Nephron progenitor cell (in vitro differentiated cells): ENCODE data around the gene PFKP.
"Not testable (repeated sequence)": the region's sequence is repeated elsewhere in the genome, so short reads cannot be mapped to it uniquely, and the experiment has no call there.

Experiments used
- DNase-seq: peaks from one replicate; pipeline ENCODE4 v3.0.0; 2021
- H3K27ac Mint-ChIP-seq: 2 replicates; pipeline ENCODE4 v1.8.0; 2021; ENCODE audit warnings: mild to moderate bottlenecking, moderate library complexity, mixed read lengths
- H3K27me3 Mint-ChIP-seq: 2 replicates; pipeline ENCODE4 v1.8.0; 2021; ENCODE audit warnings: mild to moderate bottlenecking, low read depth, mixed read lengths; ENCODE audit not compliant: poor library complexity
- H3K36me3 Mint-ChIP-seq: 2 replicates; pipeline ENCODE4 v1.8.0; 2021; ENCODE audit warnings: low read depth, mixed read lengths
- H3K4me1 Mint-ChIP-seq: 2 replicates; pipeline ENCODE4 v1.8.0; 2021; ENCODE audit warnings: mixed read lengths
- H3K4me3 Mint-ChIP-seq: 2 replicates; pipeline ENCODE4 v1.8.0; 2021; ENCODE audit warnings: mild to moderate bottlenecking, moderate library complexity, mixed read lengths
- H3K9me3 Mint-ChIP-seq: 2 replicates; pipeline ENCODE4 v1.8.0; 2021; ENCODE audit warnings: mild to moderate bottlenecking, moderate library complexity, mixed read lengths
- TF ChIP-seq, protein P1 (sequence below): fragments of 200-600 bp; sonication (generic); IDR thresholded peaks from 2 replicates; pipeline ENCODE4 v1.5.0; 2021; ENCODE audit warnings: antibody characterized with exemption

Gene PFKP

DNA sequence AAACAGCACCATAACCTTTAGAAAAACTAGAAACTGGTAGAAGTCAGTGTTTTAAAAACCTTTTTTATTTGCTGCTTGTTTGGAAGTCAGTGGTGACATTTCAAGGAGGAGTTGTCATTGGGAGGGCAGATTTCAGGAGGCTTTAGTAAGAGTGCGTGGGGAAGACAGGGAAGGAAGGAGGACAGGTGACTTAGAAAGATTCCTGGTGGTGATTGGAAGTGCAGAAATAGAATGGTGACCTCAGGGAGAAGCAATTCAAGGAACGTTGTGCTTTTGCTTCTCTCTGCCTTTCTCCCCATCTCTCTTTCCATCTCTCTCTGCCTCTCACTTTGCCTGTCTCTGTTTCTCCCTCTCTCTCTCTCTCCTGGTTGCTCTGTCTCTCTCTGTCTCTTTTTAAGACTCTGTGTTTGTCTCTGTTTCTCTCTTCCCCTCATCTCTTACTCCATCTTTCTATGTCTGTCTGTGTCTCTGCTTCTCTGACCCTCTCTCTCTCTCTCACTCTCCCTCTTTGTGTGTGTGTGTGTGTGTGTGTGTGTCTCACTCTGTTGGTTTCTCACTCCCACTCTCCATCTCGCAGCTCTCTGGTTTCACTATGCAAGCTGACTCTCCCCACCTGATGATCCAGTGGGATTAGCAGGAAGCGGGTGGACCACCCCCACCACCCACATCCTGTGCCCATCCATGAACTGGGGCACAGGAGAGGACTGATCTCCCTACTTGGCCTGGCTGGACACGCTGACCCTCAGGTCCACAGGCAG lies 10.9 kb upstream of the PFKP start:
- Mint-ChIP-seq H3K27me3 (peaks cover 4% of the 10 kb centered on the region), H3K27ac (no peak overlapping the region), H3K36me3 (no peaks in the 10 kb centered on the region), H3K4me1 (peaks cover 49% of the 10 kb centered on the region), H3K4me3 (peak overlapping the region; percentile 54), H3K9me3 (peaks cover 4% of the 10 kb centered on the region)
- DNase-seq: no peak
- TF ChIP-seq, protein P1, sequence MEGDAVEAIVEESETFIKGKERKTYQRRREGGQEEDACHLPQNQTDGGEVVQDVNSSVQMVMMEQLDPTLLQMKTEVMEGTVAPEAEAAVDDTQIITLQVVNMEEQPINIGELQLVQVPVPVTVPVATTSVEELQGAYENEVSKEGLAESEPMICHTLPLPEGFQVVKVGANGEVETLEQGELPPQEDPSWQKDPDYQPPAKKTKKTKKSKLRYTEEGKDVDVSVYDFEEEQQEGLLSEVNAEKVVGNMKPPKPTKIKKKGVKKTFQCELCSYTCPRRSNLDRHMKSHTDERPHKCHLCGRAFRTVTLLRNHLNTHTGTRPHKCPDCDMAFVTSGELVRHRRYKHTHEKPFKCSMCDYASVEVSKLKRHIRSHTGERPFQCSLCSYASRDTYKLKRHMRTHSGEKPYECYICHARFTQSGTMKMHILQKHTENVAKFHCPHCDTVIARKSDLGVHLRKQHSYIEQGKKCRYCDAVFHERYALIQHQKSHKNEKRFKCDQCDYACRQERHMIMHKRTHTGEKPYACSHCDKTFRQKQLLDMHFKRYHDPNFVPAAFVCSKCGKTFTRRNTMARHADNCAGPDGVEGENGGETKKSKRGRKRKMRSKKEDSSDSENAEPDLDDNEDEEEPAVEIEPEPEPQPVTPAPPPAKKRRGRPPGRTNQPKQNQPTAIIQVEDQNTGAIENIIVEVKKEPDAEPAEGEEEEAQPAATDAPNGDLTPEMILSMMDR: no peak

DNA sequence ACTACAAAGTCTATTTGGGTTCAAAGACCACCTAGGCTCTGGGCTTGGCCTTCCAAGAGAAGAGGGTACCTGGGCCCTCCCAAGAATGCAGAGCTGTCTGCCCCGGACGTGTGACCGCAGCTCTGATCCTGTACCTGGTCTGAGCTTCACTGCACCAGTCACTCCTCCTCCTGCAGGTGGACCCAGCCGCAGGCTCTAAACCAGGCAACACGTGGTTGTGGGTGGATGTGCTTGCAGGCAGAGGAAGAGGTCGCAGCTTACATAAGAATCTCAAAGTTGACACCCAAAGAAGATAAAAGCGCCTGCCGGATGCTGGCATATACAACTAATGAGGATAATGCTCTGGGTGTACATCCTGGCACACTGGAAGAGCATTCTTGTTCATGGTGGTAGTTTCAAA lies 9.4 kb upstream of the PFKP start:
- DNase-seq: no peak
- Mint-ChIP-seq H3K4me3 (no peak overlapping the region), H3K9me3 (peaks cover 4% of the 10 kb centered on the region), H3K36me3 (no peaks in the 10 kb centered on the region), H3K27ac (no peak overlapping the region), H3K27me3 (peaks cover 4% of the 10 kb centered on the region), H3K4me1 (peaks cover 49% of the 10 kb centered on the region)
- TF ChIP-seq, protein P1: no peak

DNA sequence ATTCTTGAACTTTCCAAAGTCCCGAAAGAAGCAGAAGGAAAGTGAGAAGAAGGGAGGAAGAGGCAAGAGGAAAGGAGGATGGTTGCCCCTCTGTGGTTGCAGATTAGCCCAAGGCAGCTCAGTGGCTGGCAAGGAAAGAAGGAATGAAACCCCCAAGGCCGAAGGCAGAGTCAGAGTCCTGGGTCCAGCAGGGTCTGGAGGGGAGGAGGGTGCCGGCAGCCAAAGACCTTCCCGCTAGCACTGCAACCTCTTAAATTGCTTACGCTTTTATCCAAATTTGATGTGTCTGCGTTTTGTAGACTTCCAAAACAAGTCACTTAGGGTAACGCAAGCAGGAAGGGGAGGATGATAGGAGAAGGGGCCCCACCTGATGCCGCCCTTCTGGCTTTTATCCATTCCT lies 7.4 kb upstream of the PFKP start:
- Mint-ChIP-seq H3K9me3 (no peaks in the 10 kb centered on the region), H3K36me3 (no peaks in the 10 kb centered on the region)
- TF ChIP-seq, protein P1: no peak

DNA sequence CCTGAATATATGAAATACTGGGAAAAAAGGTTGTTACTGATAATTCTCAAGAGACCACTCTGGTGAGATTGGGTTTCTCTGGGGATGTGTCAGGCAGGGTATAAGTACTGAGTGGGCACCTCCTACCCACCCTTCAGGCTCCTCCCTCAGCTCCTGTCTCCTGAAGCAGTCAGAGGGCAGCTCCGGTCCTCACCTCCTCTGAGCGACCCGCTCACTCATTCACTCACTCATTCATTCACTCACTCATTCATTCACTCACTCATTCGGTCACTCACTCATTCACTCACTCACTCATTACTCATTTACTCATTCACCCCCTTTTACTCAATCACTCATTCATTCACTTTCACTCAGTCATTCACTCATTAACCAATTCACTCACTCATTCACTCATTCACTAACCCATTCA lies 6.9 kb upstream of the PFKP start:
- peaks cover 31% of the 10 kb centered on the region for H3K4me1 Mint-ChIP-seq
- no peak overlapping the region for H3K27ac Mint-ChIP-seq
- TF ChIP-seq, protein P1: no peak
- H3K9me3 Mint-ChIP-seq: no peaks in the 10 kb centered on the region
- H3K27me3 Mint-ChIP-seq: no peaks in the 10 kb centered on the region
- no peaks in the 10 kb centered on the region for H3K36me3 Mint-ChIP-seq
- H3K4me3 Mint-ChIP-seq: no peak overlapping the region
- no peak for DNase-seq

More for the DNA sequence above, 7.4 kb upstream of the PFKP start:
- Mint-ChIP-seq H3K4me3 (no peak overlapping the region), H3K27me3 (no peaks in the 10 kb centered on the region), H3K27ac (no peak overlapping the region), H3K4me1 (peaks cover 37% of the 10 kb centered on the region)
- DNase-seq: no peak

DNA sequence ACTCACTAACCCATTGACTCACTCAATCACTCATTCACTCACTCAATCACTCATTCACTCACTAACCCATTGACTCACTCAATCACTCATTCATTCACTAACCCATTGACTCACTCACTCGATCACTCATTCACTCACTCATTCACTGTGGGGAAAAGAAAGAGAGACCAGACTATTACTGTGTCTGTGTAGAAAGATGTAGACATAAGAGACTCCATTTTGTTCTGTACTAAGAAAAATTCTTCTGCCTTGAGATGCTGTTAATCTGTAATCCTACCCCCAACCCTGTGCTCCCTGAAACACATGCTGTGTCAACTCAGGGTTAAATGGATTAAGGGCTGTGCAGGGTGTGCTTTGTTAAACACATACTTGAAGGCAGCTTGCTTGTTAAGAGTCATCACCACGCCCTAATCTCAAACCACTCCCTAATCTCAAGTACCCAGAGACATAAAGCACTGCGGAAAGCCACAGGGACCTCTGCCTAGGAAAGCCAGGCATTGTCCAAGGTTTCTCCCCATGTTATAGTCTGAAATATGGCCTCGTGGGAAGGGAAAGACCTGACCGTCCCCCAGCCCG lies 5.9 kb upstream of the PFKP start:
- H3K4me1 Mint-ChIP-seq: peaks cover 23% of the 10 kb centered on the region

DNA sequence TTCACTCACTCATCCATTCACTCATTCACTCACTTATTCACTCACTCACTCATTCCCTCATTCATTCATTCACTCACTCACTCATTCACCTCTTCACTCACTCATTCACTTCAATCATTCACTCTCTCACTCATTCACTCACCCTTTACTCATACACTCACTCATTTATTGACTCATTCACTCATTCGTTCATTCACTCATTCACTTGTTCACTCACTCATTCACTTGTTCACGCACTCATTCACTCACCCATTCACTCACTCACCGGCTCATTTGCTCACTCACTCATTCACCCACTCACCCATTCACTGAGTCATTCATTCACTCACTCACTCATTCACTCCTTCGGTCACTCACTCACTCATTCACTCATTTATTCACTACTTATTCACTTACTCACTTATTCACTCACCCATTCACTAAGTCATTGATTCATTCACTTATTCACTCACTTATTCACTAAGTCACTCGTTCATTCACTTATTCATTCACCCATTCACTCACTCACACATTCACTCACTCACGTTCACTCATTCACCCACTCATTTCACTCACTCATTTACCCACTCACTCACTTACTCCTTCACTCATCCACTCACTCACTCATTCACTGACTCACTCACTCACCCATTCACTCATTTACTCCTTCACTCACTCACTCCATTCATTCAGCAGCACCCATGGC lies 4.7 kb upstream of the PFKP start:
- Mint-ChIP-seq H3K27ac (no peak overlapping the region), H3K4me3 (no peak overlapping the region), H3K4me1 (peaks cover 11% of the 10 kb centered on the region), H3K27me3 (peaks cover 2% of the 10 kb centered on the region), H3K9me3 (no peaks in the 10 kb centered on the region), H3K36me3 (no peaks in the 10 kb centered on the region)
- no peak for DNase-seq
- TF ChIP-seq, protein P1: no peak

More for the DNA sequence above, 5.9 kb upstream of the PFKP start:
- not testable (repeated sequence) for H3K4me3 Mint-ChIP-seq, H3K27me3 Mint-ChIP-seq, H3K27ac Mint-ChIP-seq, DNase-seq, H3K36me3 Mint-ChIP-seq, H3K9me3 Mint-ChIP-seq
